Activated CD4-positive, alpha-beta T cell treated with anti-CD3 and anti-CD28 coated beads for 36 hours (primary cell): Measurements from ENCODE around the gene SMIM13. TPM values are rescaled to one million over a fixed set of nuclear protein-coding genes. Genes with fewer than 3 reads are reported as not detected.

Experiments
- ATAC-seq: fragments of 200-7000 bp; cut with Tn5 transposase; one replicate; pipeline ENCODE4 v1.10.0; 2021; ENCODE audit warnings: mild to moderate bottlenecking, moderate library complexity
- CTCF ChIA-PET: fragments of 350-600 bp; sonication (Branson Sonifier 250); formaldehyde crosslinking; loops from one replicate; lab custom pipeline; 2021; ENCODE audit warnings: antibody characterized with exemption; lab: Charles Lee
- POLR2A ChIA-PET: fragments of 350-600 bp; sonication (Branson Sonifier 250); formaldehyde crosslinking; loops from one replicate; lab custom pipeline; 2021; ENCODE audit warnings: antibody characterized with exemption, inconsistent platforms; lab: Charles Lee
- DNase-seq: peaks from one replicate; pipeline ENCODE4 v3.0.0-alpha.2; 2020
- H3K27ac Mint-ChIP-seq: one replicate; pipeline ENCODE4 v1.8.0; 2021; ENCODE audit warnings: mixed read lengths
- H3K27me3 Mint-ChIP-seq: one replicate; pipeline ENCODE4 v1.8.0; 2021; ENCODE audit warnings: mixed read lengths
- H3K36me3 Mint-ChIP-seq: one replicate; pipeline ENCODE4 v1.8.0; 2021; ENCODE audit warnings: low read depth, mixed read lengths
- H3K4me1 Mint-ChIP-seq: one replicate; pipeline ENCODE4 v1.8.0; 2021; ENCODE audit warnings: mixed read lengths
- H3K4me3 Mint-ChIP-seq: one replicate; pipeline ENCODE4 v1.8.0; 2021; ENCODE audit warnings: mild to moderate bottlenecking, moderate library complexity, mixed read lengths
- H3K9me3 Mint-ChIP-seq: one replicate; pipeline ENCODE4 v1.8.0; 2021; ENCODE audit warnings: low read depth, mixed read lengths
- intact Hi-C, 2 experiments: fragments of 100-400 bp; cut with DNase I in 1 of 2; cut with micrococcal nuclease in 1 of 2; formaldehyde crosslinking; loops; one replicate each; pipeline versions ENCODE4 v1.14.2 to v1.15.1; 2022 to 2024; cut with DNase I, micrococcal nuclease
- total RNA-seq, 2 experiments: library from RNA; stranded (reverse); gene quantifications; one replicate each; pipeline ENCODE4 v1.2.3, GENCODE V29; 2021

Gene SMIM13
- total RNA-seq, 2 experiments from 2014 or later: 6.3 to 7.9 TPM

DNA sequence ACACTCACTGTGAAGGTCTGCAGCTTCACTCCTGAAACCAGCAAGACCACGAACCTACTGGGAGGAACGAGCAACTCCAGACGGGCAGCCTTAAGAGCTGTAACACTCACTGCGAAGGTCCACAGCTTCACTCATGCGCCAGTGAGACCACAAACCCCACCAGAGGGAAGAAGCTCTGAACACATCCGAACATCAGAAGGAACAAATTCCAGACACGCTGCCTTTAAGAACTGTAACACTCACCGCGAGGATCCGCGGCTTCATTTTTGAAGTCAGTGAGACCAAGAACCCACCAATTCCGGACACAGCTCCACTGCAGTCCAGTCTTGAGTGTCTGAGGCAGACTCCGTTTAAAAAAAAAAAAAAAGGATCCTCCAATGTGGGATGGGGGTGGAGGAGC is 78.3 kb downstream of the SMIM13 start:
- H3K27ac Mint-ChIP-seq: no peak overlapping the region
- ATAC-seq: no peak
- peaks cover 13% of the 10 kb centered on the region for H3K4me1 Mint-ChIP-seq
- H3K27me3 Mint-ChIP-seq: no peaks in the 10 kb centered on the region
- H3K36me3 Mint-ChIP-seq: no peaks in the 10 kb centered on the region
- no peak for DNase-seq
- no peak overlapping the region for H3K4me3 Mint-ChIP-seq
- ChIA-PET CTCF (interaction anchor here (0.6 to 2.5 kb wide), 21 partner anchors 12 to 388 kb away, joined by 3 to 35 read pairs (median 3); partner anchors contain the start of gene SMIM13), POLR2A (no interaction called here)
- intact Hi-C loops: loop anchor here (1.0 to 5.0 kb wide), 5 partner anchors 28 to 324 kb away; partner anchors contain the start of gene NEDD9 (in 2 of the 2)
- no peaks in the 10 kb centered on the region for H3K9me3 Mint-ChIP-seq

- DNase-seq (peak; percentile 87), ATAC-seq (peak; percentile 76)
- Mint-ChIP-seq H3K27ac (no peak overlapping the region), H3K36me3 (no peaks in the 10 kb centered on the region), H3K4me3 (no peak overlapping the region), H3K9me3 (no peaks in the 10 kb centered on the region), H3K27me3 (no peaks in the 10 kb centered on the region), H3K4me1 (peaks cover 13% of the 10 kb centered on the region)
- CTCF ChIA-PET: interaction anchor here (0.6 to 2.5 kb wide), 16 partner anchors 11 to 837 kb away, joined by 3 to 35 read pairs (median 4); no protein-coding TSS in a partner anchor
- intact Hi-C loops: loop anchor here (1.0 to 5.0 kb wide), 5 partner anchors 28 to 324 kb away; partner anchors contain the start of gene NEDD9 (in 2 of the 2)
- POLR2A ChIA-PET: no interaction called here
Measured at GRCh38 chr6:11172501-11173327, 79.1 kb downstream of the SMIM13 start.

- no peaks in the 10 kb centered on the region for H3K36me3 Mint-ChIP-seq
- POLR2A ChIA-PET: no interaction called here
- H3K4me1 Mint-ChIP-seq: peaks cover 13% of the 10 kb centered on the region
- no peak for ATAC-seq
- H3K27ac Mint-ChIP-seq: no peak overlapping the region
- no peaks in the 10 kb centered on the region for H3K27me3 Mint-ChIP-seq
- no peak overlapping the region for H3K4me3 Mint-ChIP-seq
- intact Hi-C loops: loop anchor here (5.0 kb wide), 2 partner anchors 58 to 243 kb away; partner anchors contain the start of gene NEDD9 (in 1 of the 2)
- CTCF ChIA-PET: interaction anchor here (0.5 to 1.9 kb wide), 6 partner anchors 12 to 322 kb away, joined by 4 to 11 read pairs (median 6); no protein-coding TSS in a partner anchor
- DNase-seq: no peak
- no peaks in the 10 kb centered on the region for H3K9me3 Mint-ChIP-seq
Measured at GRCh38 chr6:11174242-11174611, 80.6 kb downstream of the SMIM13 start.

GRCh38 chr6:11177271-11177670 is 83.6 kb downstream of the SMIM13 start:
- H3K27ac Mint-ChIP-seq: no peak overlapping the region
- no peak overlapping the region for H3K4me3 Mint-ChIP-seq
- H3K36me3 Mint-ChIP-seq: peaks cover 3% of the 10 kb centered on the region
- ChIA-PET CTCF (interaction anchor here (0.6 to 1.5 kb wide), 2 partner anchors 112 to 319 kb away, joined by 3 to 6 read pairs; no protein-coding TSS in a partner anchor), POLR2A (no interaction called here)
- H3K27me3 Mint-ChIP-seq: no peaks in the 10 kb centered on the region
- DNase-seq (no peak), ATAC-seq (no peak)
- H3K4me1 Mint-ChIP-seq: peaks cover 11% of the 10 kb centered on the region
- intact Hi-C loops: no loop called here
- no peaks in the 10 kb centered on the region for H3K9me3 Mint-ChIP-seq

DNA sequence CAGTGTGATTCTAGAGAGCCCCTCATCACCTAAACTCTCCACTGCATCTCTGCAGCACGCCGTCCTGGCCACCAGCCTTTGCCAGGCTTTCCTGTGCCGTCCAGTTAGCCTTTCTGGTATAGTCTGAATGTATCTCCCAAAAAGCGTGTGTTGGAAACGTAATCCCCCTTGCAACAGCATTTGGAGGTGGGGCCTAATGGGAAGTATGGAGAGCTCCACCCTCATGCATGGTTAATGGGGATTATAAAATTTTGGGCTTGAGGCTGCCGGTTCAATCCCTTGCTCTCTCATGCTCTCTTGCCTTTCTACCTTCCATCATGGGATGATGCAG is 85.4 kb downstream of the SMIM13 start:
- POLR2A ChIA-PET: no interaction called here

GRCh38 chr6:11179419-11180202 is 86.0 kb downstream of the SMIM13 start:
- Mint-ChIP-seq H3K9me3 (no peaks in the 10 kb centered on the region), H3K27me3 (no peaks in the 10 kb centered on the region), H3K27ac (no peak overlapping the region), H3K4me3 (no peak overlapping the region), H3K4me1 (no peaks in the 10 kb centered on the region), H3K36me3 (peaks cover 22% of the 10 kb centered on the region)
- CTCF ChIA-PET: interaction anchor here (0.6 to 2.0 kb wide), 3 partner anchors 227 to 317 kb away, joined by 3 to 5 read pairs (median 4); no protein-coding TSS in a partner anchor
- intact Hi-C loops: no loop called here
- DNase-seq: no peak
- no peak for ATAC-seq
- POLR2A ChIA-PET: no interaction called here

More for the DNA sequence above, 85.4 kb downstream of the SMIM13 start:
- intact Hi-C loops: no loop called here
- Mint-ChIP-seq H3K36me3 (peaks cover 16% of the 10 kb centered on the region), H3K9me3 (no peaks in the 10 kb centered on the region), H3K27ac (no peak overlapping the region), H3K27me3 (no peaks in the 10 kb centered on the region), H3K4me1 (no peaks in the 10 kb centered on the region), H3K4me3 (no peak overlapping the region)
- no peak for ATAC-seq
- DNase-seq: no peak
- CTCF ChIA-PET: no interaction called here

GRCh38 chr6:11181478-11182136 is 88.0 kb downstream of the SMIM13 start:
- Mint-ChIP-seq H3K4me1 (no peaks in the 10 kb centered on the region), H3K36me3 (peaks cover 37% of the 10 kb centered on the region), H3K4me3 (no peak overlapping the region), H3K27me3 (no peaks in the 10 kb centered on the region), H3K27ac (no peak overlapping the region), H3K9me3 (no peaks in the 10 kb centered on the region)
- ChIA-PET POLR2A (no interaction called here), CTCF (interaction anchor here (0.6 to 2.0 kb wide), 2 partner anchors 315 to 387 kb away, joined by 3 to 5 read pairs; no protein-coding TSS in a partner anchor)
- no peak for DNase-seq
- ATAC-seq: no peak
- intact Hi-C loops: no loop called here

- Mint-ChIP-seq H3K9me3 (no peaks in the 10 kb centered on the region), H3K27ac (no peak overlapping the region), H3K27me3 (no peaks in the 10 kb centered on the region), H3K4me1 (no peaks in the 10 kb centered on the region), H3K36me3 (peaks cover 57% of the 10 kb centered on the region), H3K4me3 (no peak overlapping the region)
- intact Hi-C loops: no loop called here
- ChIA-PET POLR2A (no interaction called here), CTCF (interaction anchor here (1.5 to 1.6 kb wide), 2 partner anchors 12 to 15 kb away, joined by 5 to 6 read pairs; no protein-coding TSS in a partner anchor)
- ATAC-seq: no peak
- no peak for DNase-seq
Measured at GRCh38 chr6:11183761-11184362, 90.2 kb downstream of the SMIM13 start.

DNA sequence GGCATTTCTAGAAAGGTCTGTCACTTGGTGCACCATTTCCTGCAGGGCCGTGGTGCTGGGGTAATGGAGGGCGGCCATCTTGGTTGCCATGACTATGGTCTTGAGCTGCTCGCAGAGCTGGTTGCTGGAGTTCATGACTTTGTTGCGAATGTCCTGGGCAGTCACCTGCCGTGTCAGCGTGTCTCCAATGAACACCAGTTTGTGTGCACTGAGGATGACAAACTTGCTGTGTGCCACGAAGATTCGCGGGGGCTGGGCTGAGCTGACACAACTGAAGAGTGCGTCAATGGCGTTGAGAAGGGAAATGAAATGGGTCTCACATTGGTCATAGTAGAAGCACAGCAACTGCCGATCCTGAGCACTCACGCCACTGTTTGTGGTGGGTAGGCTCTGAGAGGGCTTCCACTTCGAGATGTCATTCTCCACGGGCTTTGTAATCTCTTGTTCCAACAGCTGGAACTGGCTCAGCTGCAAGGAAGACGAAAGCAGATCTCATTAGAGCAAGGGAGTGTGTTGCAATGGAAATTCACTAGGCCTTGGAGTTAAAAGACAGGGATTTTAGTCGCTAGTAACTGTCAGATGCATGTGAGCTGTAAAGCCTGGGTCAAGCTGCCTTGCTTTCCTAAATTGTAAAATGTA is 91.7 kb downstream of the SMIM13 start:
- no peak for DNase-seq
- intact Hi-C loops: no loop called here
- CTCF ChIA-PET: interaction anchor here (0.8 to 1.7 kb wide), 3 partner anchors 12 to 311 kb away, joined by 3 to 6 read pairs (median 4); no protein-coding TSS in a partner anchor
- H3K4me3 Mint-ChIP-seq: no peak overlapping the region
- no peaks in the 10 kb centered on the region for H3K27me3 Mint-ChIP-seq
- H3K27ac Mint-ChIP-seq: no peak overlapping the region
- ATAC-seq: no peak
- peaks cover 65% of the 10 kb centered on the region for H3K36me3 Mint-ChIP-seq
- no peaks in the 10 kb centered on the region for H3K4me1 Mint-ChIP-seq
- H3K9me3 Mint-ChIP-seq: no peaks in the 10 kb centered on the region
- POLR2A ChIA-PET: no interaction called here

- ATAC-seq: no peak
- H3K27me3 Mint-ChIP-seq: no peaks in the 10 kb centered on the region
- no peak overlapping the region for H3K27ac Mint-ChIP-seq
- ChIA-PET CTCF (interaction anchor here (0.7 to 1.8 kb wide), 5 partner anchors 12 to 309 kb away, joined by 3 to 6 read pairs (median 3); partner anchors contain the start of gene NEDD9), POLR2A (no interaction called here)
- no peaks in the 10 kb centered on the region for H3K9me3 Mint-ChIP-seq
- peaks cover 78% of the 10 kb centered on the region for H3K36me3 Mint-ChIP-seq
- intact Hi-C loops: no loop called here
- no peak for DNase-seq
- H3K4me1 Mint-ChIP-seq: no peaks in the 10 kb centered on the region
- H3K4me3 Mint-ChIP-seq: no peak overlapping the region
Measured at GRCh38 chr6:11187301-11187700, 93.7 kb downstream of the SMIM13 start.
